ENCODE measurements around the gene GFM2.
"Not testable (repeated sequence)": the region's sequence is repeated elsewhere in the genome, so short reads cannot be mapped to it uniquely, and the experiment has no call there.

GFM2 gene

GRCh38 chr5:74766849-74767578, at the start of gene GFM2, which contains the start of gene NSA2:
Gene GFM2, minus strand, starts transcription at chr5:74767117. Its CDS starts 3,375 bp downstream, at chr5:74763742.
Gene NSA2, plus strand, starts transcription at chr5:74767249. Its CDS starts 112 bp downstream, at chr5:74767361.
- peak; percentile 67 for FAIRE-seq

DNA sequence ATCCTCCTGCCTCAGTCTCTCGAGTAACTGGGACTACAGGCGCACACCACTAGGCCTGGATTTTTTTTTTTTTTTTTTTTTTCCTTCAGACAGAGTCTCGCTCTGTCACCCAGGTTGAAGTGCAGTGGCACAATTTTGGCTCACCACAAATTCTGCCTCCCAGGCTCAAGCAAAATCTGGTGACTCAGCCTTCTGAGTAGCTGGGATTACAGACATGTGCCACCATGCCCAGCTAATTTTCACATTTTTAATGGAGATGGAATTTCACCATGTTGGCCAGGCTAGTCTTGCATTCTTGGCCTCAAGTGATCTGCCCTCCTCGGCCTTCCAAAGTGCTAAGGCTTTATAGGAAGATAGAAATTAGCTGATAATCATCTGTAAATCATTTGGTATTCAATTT, 44.0 kb upstream of the GFM2 start:
- FAIRE-seq: no peak

DNA sequence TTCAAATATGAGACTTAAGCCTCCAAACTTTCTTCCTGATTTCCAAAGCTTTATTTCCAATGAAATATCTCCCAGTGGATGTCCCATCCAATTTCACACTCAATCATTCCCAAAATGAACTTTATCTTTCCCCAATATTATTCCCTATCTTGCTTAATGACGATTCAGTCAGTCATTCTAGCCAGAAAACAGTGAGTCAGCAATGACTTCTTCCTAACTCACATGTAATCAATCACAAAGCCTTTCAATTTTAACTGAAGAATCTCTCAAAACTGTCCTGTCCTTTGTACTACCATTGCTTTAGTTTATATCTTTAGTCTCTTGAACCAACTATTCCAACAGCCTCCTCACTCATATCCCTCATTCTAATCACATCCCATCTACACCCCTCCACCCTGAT, 35.0 kb upstream of the GFM2 start:
- no peak for FAIRE-seq

DNA sequence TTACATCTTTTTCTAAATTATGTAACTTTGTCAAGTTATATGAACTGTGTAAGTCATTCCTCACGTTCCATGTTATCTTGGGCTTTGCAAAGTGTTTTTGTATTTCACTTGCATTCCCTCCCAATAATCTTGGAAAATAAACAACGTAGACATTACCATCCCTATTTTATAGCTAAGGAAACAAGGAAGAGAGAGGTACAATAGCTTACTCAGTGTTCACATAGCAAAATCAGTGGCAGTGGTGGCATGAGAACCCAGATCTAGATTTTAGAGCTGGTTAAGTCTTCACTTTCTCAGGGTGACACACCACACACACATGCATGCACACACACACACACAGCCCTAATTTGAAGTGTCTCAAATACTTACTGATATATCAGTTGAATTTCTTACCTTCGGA, 34.3 kb upstream of the GFM2 start:
- peak; percentile 19 for FAIRE-seq

DNA sequence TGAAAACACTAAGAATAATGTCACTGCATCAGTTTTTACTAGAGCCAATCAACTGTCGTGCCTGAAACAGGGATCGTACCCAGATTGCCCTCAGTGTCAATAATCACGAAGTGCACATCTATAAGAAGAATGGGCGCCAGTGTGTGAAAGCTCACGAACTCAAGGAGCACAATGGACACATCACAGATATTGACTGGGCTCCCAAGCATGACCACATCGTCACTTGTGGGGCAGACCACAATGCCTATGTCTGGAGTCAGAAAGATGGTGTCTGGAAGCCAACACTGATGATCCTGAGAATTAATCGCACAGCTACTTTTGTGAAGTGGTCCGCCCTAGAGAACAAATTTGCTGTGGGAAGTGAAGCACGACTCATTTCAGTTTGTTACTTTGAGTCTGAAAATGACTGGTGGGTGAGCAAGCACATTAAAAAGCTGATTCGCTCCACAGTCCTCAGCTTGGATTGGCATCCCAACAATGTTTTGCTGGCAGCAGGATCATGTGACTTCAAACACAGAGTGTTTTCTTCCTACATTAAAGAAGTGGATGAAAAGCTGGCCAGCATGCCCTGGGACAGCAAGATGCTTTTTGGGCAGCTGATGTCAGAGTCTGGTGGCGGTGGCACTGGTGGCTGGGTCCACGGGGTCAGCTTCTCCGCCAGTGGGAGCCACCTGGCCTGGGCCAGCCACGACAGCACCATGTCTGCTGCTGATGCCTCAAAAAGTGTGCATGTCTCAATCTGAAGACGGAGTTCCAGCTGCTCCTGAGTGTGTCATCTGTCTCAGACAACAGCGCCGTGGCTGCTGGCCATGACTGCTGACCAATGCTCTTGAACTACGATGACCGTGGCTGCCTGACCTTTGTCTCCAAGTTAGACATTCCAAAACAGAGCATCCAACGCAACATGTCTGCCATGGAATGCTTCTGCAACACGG, 32.3 kb upstream of the GFM2 start:
- no peak for FAIRE-seq

DNA sequence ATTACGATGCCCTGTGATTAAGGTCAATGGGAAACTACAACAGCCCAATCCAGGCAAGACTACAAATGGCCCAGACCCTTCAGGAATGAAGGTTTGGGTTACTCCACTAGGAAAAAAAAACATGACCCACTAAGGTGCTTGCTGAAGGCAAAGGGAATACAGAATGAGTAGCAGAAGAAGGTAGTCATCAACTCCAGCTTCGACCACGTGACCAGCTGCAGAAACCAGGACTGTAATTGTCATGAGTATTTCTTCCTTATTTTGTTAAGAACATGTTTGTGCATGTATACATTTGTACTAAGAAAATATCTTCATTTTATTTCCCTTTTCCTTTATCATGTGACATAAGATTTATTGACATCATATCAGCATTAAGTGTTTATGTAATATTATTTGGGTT, 24.8 kb upstream of the GFM2 start:
- FAIRE-seq: peak; percentile 82

- FAIRE-seq: no peak
Measured at GRCh38 chr5:74787424-74787823, 20.5 kb upstream of the GFM2 start.

GRCh38 chr5:74786851-74787250, 19.9 kb upstream of the GFM2 start:
- no peak for FAIRE-seq

DNA sequence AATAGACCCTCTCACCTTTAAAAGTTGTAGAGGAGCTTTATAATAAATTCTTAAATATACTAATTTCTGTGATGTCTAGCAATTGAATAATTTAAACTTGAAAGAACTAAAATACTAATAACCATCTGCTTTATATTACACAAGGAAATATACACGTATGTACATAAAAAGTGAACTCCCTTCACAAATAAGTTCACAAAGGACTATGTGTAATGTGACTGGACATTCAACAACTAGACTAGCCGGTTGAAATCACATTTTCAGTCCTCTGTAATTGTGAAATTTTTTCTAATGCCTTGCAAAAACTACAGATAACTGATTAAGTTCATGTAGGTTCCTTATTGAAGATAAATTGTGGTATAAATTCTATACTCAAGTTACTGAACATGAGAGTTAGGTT, 11.7 kb upstream of the GFM2 start:
- FAIRE-seq: peak; percentile 67

DNA sequence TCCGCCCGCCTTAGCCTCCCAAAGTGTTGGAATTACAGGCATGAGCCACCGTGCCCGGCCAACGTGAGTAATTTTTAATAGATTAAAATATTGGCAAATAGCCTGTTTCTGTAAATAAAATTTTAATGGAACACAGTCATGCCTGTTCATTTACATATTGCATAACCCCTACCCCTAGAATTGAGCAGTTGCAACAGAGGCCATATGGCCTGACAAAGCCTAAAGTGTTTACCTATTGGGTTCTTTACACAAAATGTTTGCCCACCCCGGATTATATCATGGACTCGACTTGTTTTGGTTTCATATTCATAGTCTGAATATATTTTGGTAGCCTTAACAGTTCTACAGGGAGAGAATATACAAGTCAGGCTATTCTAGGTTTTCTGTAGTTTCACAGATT, 5.4 kb upstream of the GFM2 start:
- no peak for FAIRE-seq

- FAIRE-seq: no peak
Measured at GRCh38 chr5:74767579-74767913, 629 bp upstream of the GFM2 start.

- FAIRE-seq: no peak
Measured at GRCh38 chr5:74766418-74766848, 484 bp downstream of the GFM2 start.

GRCh38 chr5:74765929-74766328, 988 bp downstream of the GFM2 start:
- no peak for FAIRE-seq

DNA sequence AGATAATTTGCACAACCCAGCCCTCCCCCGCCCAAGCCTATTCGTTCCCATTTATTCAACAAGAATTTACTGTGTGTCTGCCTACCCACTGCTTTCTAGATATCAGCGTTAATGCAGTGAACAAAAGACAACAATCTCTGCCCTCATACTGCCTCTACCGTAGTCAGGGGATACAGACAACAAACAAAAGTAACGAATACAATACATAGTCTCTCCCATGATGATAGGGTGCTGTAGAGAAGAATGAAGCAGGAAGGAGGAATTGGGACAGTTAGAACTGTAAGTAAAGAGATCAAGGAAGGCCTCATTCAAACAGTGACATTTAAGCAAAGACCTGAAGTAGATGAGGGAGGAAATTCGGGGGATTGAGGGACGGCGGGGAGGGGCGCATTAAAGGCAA, 1.7 kb downstream of the GFM2 start:
- no peak for FAIRE-seq

- peak; percentile 40 for FAIRE-seq
Measured at GRCh38 chr5:74763504-74763903, 3.4 kb downstream of the GFM2 start.

DNA sequence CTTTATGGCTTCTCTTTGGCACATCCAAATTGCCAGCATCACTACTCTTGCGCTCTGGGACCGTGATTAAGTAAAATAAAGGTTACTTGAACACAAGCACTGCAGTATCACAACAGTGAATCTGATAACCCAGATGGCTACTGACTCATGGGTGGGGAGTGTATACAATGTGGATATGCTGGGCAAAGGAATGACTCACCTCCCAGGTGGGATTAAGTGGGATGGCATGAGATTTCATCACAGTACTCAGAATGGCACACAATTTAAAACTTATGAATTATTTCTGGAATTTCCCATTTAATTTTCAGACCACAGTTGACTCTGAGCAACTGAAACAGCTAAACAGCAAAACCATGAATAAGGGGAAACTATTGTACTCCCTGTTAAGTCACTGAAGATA, 4.3 kb downstream of the GFM2 start:
- FAIRE-seq: peak; percentile 49

DNA sequence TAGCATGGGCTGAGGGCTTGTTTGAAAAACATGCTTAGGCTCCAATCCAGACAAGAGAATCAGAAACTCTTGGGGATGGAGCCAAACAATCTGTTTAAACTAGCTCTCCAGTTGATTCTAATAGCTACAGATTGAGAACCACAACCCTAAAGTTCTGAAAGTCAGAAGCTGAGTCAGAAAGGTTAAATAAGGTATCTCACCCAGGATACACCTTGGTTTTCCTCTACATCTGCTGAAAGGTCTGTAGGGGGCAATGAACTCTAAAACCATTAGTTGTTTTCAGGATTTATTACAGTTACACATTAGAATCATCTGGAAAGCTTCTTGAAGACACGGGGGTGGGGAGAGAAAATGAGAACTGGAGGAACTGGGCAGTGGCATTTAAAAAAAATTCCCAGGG, 5.7 kb downstream of the GFM2 start:
- no peak for FAIRE-seq

GRCh38 chr5:74748742-74749141, 18.2 kb downstream of the GFM2 start:
- not testable (repeated sequence) for FAIRE-seq

- FAIRE-seq: no peak
Measured at GRCh38 chr5:74738406-74738805, 28.5 kb downstream of the GFM2 start.

DNA sequence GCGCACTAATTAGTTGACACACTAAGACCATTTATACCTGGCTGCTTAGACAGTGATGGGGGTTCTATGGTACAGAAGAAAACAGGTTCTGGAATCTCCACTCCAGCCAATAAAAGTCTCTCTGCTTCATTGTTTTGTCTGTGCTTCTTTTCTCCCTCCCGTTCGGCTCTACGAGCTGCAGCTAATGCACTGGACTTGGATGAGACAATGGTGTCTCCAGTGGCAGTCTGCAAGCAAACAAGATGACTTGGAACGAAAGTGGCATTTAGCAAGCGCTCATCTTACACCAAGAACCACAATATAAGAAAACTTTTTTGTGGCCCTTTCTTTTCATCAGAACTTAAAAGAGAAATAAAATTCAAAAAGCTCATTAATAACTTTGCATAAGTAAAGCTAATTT, 30.2 kb downstream of the GFM2 start:
- FAIRE-seq: no peak

DNA sequence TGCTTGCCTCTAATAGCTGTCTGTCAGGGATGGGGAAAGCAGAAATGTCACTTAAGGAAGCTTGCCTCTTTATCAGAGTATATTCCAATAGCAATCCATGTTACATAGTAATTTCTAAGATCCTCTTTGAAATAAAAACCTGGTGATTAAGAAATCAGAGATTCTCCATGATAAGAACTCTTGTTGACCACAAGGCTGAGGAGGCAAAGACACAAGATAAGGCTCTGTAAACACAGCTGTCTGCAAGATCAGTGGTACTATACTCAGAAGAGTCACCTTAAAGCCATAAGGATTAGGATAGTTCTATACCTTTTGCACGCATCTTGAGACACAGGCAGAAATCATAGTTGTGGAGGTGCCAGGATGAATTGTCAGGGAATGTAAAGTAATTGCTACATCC, 41.6 kb downstream of the GFM2 start:
- FAIRE-seq: no peak

DNA sequence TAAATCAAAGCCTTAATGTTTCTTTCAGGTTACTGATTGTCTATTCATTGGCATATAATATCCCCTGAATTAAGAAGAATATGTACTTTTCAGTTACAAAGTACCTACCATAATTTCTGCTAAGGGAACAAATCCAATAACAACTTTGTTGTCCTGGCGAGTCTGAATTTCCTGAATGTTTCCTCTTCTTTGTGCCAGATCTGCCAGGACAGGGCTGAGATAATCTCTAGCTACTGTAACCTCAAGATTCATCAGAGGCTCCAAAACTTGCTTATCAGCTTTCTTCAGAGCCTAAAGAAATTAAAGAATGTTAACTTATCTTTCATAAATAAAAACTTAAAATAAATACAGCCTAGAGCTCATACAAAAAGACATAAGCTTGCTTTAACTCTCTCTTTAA, 44.6 kb downstream of the GFM2 start:
- FAIRE-seq: peak; percentile 25

GRCh38 chr5:74717596-74717995, 49.3 kb downstream of the GFM2 start:
- FAIRE-seq: no peak

- FAIRE-seq: no peak
Measured at GRCh38 chr5:74693191-74693590, 73.7 kb downstream of the GFM2 start.

Data from G401.6 (cell line).